ENCODE data around the gene PPP2R3A. TPM values are rescaled to one million over a fixed set of nuclear protein-coding genes. Genes with fewer than 3 reads are reported as not detected.
A peak's percentile ranks its signal among the peaks of the same experiment; 100 is the strongest.

Gene PPP2R3A
- total and polyA plus RNA-seq, 7 experiments from 2014 or later = 0.13 to 0.89 (median 0.40) TPM; not detected in 1

- ATAC-seq (no peak), DNase-seq (no peak)
- ChIA-PET CTCF (no interaction called here), POLR2A (no interaction called here)
- Mint-ChIP-seq H3K36me3 (peaks cover 0 to 15% (median 4%) of the 10 kb centered on the region in 5 donors), H3K27ac (peak overlapping the region in 6 of 9 donors; percentile 32 to 74 (median 54)), H3K4me1 (peaks cover 60 to 95% (median 87%) of the 10 kb centered on the region in 7 donors), H3K27me3 (no peaks in the 10 kb centered on the region), H3K4me3 (peak overlapping the region in 8 of 10 donors; percentile 16 to 98 (median 48)), H3K9me3 (no peaks in the 10 kb centered on the region)
- no peaks in the 10 kb centered on the region for H3K9me3 ChIP-seq (ENCODE audit: control insufficient read depth in 2 of 3, low read length in 3 of 3)
- no peaks in the 10 kb centered on the region for H3K27me3 ChIP-seq (ENCODE audit: control insufficient read depth in 2 of 2, insufficient read depth in 2 of 2, low read length in 2 of 2)
- no peak overlapping the region for H3K4me3 ChIP-seq (ENCODE audit: low read length)
- no peak overlapping the region for H3K27ac ChIP-seq (ENCODE audit: low read depth, low read length)
- intact Hi-C loops (cut with micrococcal nuclease) = no loop called here
- peaks cover 53 to 63% of the 10 kb centered on the region in 2 donors for H3K4me1 ChIP-seq (ENCODE audit: control insufficient read depth in 2 of 2, insufficient read depth in 2 of 2, low read length in 2 of 2)
- no peaks in the 10 kb centered on the region for H3K36me3 ChIP-seq (ENCODE audit: control insufficient read depth in 2 of 3, insufficient read depth in 3 of 3, low read length in 3 of 3)
Observed at GRCh38 chr3:136184703-136185102, 219.2 kb downstream of the PPP2R3A start.

GRCh38 chr3:136186344-136186743 lies 220.8 kb downstream of the PPP2R3A start:
- Mint-ChIP-seq H3K27me3 (no peaks in the 10 kb centered on the region), H3K36me3 (peaks cover 0 to 15% (median 4%) of the 10 kb centered on the region in 5 donors), H3K4me1 (peaks cover 63 to 97% (median 90%) of the 10 kb centered on the region in 7 donors), H3K4me3 (peak overlapping the region; percentile 7 to 98 (median 80)), H3K27ac (peak overlapping the region in 8 of 9 donors; percentile 2 to 85 (median 52)), H3K9me3 (no peaks in the 10 kb centered on the region)
- H3K9me3 ChIP-seq (ENCODE audit: control insufficient read depth in 2 of 3, low read length in 3 of 3) = no peaks in the 10 kb centered on the region
- H3K4me1 ChIP-seq (ENCODE audit: control insufficient read depth in 2 of 2, insufficient read depth in 2 of 2, low read length in 2 of 2) = peaks cover 62 to 63% of the 10 kb centered on the region in 2 donors
- peak; percentile 60 for ATAC-seq
- intact Hi-C loops (cut with micrococcal nuclease) = loop anchor here in 1 of 2 donors (1.0 kb wide), 1 partner anchor 8 kb away; no protein-coding TSS in a partner anchor
- ChIA-PET CTCF (interaction anchor here (0.6 to 1.2 kb wide), 2 partner anchors 8 to 53 kb away, joined by 3 read pairs; no protein-coding TSS in a partner anchor), POLR2A (interaction anchor here (0.6 to 3.3 kb wide), 5 partner anchors 8 to 1023 kb away, joined by 3 to 24 read pairs (median 5); partner anchors contain the start of gene MSL2)
- no peaks in the 10 kb centered on the region for H3K27me3 ChIP-seq (ENCODE audit: control insufficient read depth in 2 of 2, insufficient read depth in 2 of 2, low read length in 2 of 2)
- peak overlapping the region; percentile 10 for H3K27ac ChIP-seq (ENCODE audit: low read depth, low read length)
- peak overlapping the region; percentile 22 for H3K4me3 ChIP-seq (ENCODE audit: low read length)
- DNase-seq = peak in 1 of 9 donors; percentile 25
- H3K36me3 ChIP-seq (ENCODE audit: control insufficient read depth in 2 of 3, insufficient read depth in 3 of 3, low read length in 3 of 3) = no peaks in the 10 kb centered on the region

- POLR2A ChIA-PET = interaction anchor here (1.0 to 3.3 kb wide), 3 partner anchors 7 to 69 kb away, joined by 3 to 24 read pairs (median 5); partner anchors contain the start of gene MSL2
- intact Hi-C loops (cut with micrococcal nuclease) = loop anchor here in 1 of 2 donors (1.0 kb wide), 1 partner anchor 7 kb away; no protein-coding TSS in a partner anchor
Observed at GRCh38 chr3:136186846-136187245, 221.3 kb downstream of the PPP2R3A start.

GRCh38 chr3:136187868-136188267 lies 222.3 kb downstream of the PPP2R3A start:
- H3K27me3 ChIP-seq (ENCODE audit: control insufficient read depth in 2 of 2, insufficient read depth in 2 of 2, low read length in 2 of 2) = no peaks in the 10 kb centered on the region
- H3K4me3 ChIP-seq (ENCODE audit: low read length) = no peak overlapping the region
- H3K9me3 ChIP-seq (ENCODE audit: control insufficient read depth in 2 of 3, low read length in 3 of 3) = no peaks in the 10 kb centered on the region
- H3K4me1 Mint-ChIP-seq = peaks cover 63 to 100% (median 93%) of the 10 kb centered on the region in 7 donors
- CTCF ChIA-PET = interaction anchor here (0.6 kb wide), 1 partner anchor 10 kb away, joined by 3 read pairs; no protein-coding TSS in a partner anchor
- H3K27me3 Mint-ChIP-seq = no peaks in the 10 kb centered on the region
- POLR2A ChIA-PET = interaction anchor here (1.0 to 3.3 kb wide), 2 partner anchors 8 to 564 kb away, joined by 3 to 24 read pairs; partner anchors contain the start of genes MSL2 and STAG1
- intact Hi-C loops (cut with micrococcal nuclease) = no loop called here
- H3K36me3 Mint-ChIP-seq = peaks cover 2 to 24% (median 5%) of the 10 kb centered on the region in 5 donors
- DNase-seq (no peak), ATAC-seq (no peak)
- H3K4me3 Mint-ChIP-seq = peak overlapping the region; percentile 38 to 99 (median 92)
- H3K27ac Mint-ChIP-seq = peak overlapping the region in 5 of 9 donors; percentile 17 to 86 (median 32)
- H3K36me3 ChIP-seq (ENCODE audit: control insufficient read depth in 2 of 3, insufficient read depth in 3 of 3, low read length in 3 of 3) = no peaks in the 10 kb centered on the region
- H3K4me1 ChIP-seq (ENCODE audit: control insufficient read depth in 2 of 2, insufficient read depth in 2 of 2, low read length in 2 of 2) = peaks cover 54 to 56% of the 10 kb centered on the region in 2 donors
- H3K9me3 Mint-ChIP-seq = no peaks in the 10 kb centered on the region
- no peak overlapping the region for H3K27ac ChIP-seq (ENCODE audit: low read depth, low read length)

More at GRCh38 chr3:136186846-136187245, 221.3 kb downstream of the PPP2R3A start:
- peaks cover 60 to 65% of the 10 kb centered on the region in 2 donors for H3K4me1 ChIP-seq (ENCODE audit: control insufficient read depth in 2 of 2, insufficient read depth in 2 of 2, low read length in 2 of 2)
- H3K36me3 ChIP-seq (ENCODE audit: control insufficient read depth in 2 of 3, insufficient read depth in 3 of 3, low read length in 3 of 3) = no peaks in the 10 kb centered on the region
- CTCF ChIA-PET = no interaction called here
- H3K27me3 ChIP-seq (ENCODE audit: control insufficient read depth in 2 of 2, insufficient read depth in 2 of 2, low read length in 2 of 2) = no peaks in the 10 kb centered on the region
- peak overlapping the region; percentile 1 for H3K4me3 ChIP-seq (ENCODE audit: low read length)
- H3K4me1 Mint-ChIP-seq = peaks cover 66 to 99% (median 93%) of the 10 kb centered on the region in 7 donors
- H3K27ac ChIP-seq (ENCODE audit: low read depth, low read length) = no peak overlapping the region
- peak overlapping the region in 7 of 9 donors; percentile 4 to 64 (median 55) for H3K27ac Mint-ChIP-seq
- H3K36me3 Mint-ChIP-seq = peaks cover 3 to 17% (median 4%) of the 10 kb centered on the region in 5 donors
- peak overlapping the region in 9 of 10 donors; percentile 46 to 98 (median 78) for H3K4me3 Mint-ChIP-seq
- H3K27me3 Mint-ChIP-seq = no peaks in the 10 kb centered on the region
- ATAC-seq (no peak), DNase-seq (no peak)
- H3K9me3 ChIP-seq (ENCODE audit: control insufficient read depth in 2 of 3, low read length in 3 of 3) = no peaks in the 10 kb centered on the region
- H3K9me3 Mint-ChIP-seq = no peaks in the 10 kb centered on the region

- intact Hi-C loops (cut with micrococcal nuclease) = no loop called here
Observed at GRCh38 chr3:136189043-136189442, 223.5 kb downstream of the PPP2R3A start.

GRCh38 chr3:136189859-136190617 lies 224.5 kb downstream of the PPP2R3A start:
- Histone ChIP-seq H3K4me1 (ENCODE audit: control insufficient read depth in 2 of 2, insufficient read depth in 2 of 2, low read length in 2 of 2) (peaks cover 43 to 49% of the 10 kb centered on the region in 2 donors), H3K9me3 (ENCODE audit: control insufficient read depth in 2 of 3, low read length in 3 of 3) (no peaks in the 10 kb centered on the region), H3K27ac (ENCODE audit: low read depth, low read length) (no peak overlapping the region), H3K27me3 (ENCODE audit: control insufficient read depth in 2 of 2, insufficient read depth in 2 of 2, low read length in 2 of 2) (no peaks in the 10 kb centered on the region), H3K4me3 (ENCODE audit: low read length) (no peak overlapping the region), H3K36me3 (ENCODE audit: control insufficient read depth in 2 of 3, insufficient read depth in 3 of 3, low read length in 3 of 3) (peaks cover 0 to 6% (median 0%) of the 10 kb centered on the region in 3 experiments)
- peak overlapping the region; percentile 91 to 99 (median 98) for H3K4me3 Mint-ChIP-seq
- peaks cover 0 to 8% (median 0%) of the 10 kb centered on the region in 11 donors for H3K9me3 Mint-ChIP-seq
- POLR2A ChIA-PET = interaction anchor here (0.7 to 0.8 kb wide), 2 partner anchors 40 to 562 kb away, joined by 3 to 4 read pairs; no protein-coding TSS in a partner anchor
- H3K4me1 Mint-ChIP-seq = peaks cover 60 to 85% (median 81%) of the 10 kb centered on the region in 7 donors
- CTCF ChIA-PET = interaction anchor here (0.7 to 0.9 kb wide), 2 partner anchors 12 to 824 kb away, joined by 4 read pairs; no protein-coding TSS in a partner anchor
- DNase-seq (no peak), ATAC-seq (no peak)
- no peaks in the 10 kb centered on the region for H3K27me3 Mint-ChIP-seq
- peaks cover 5 to 43% (median 17%) of the 10 kb centered on the region in 5 donors for H3K36me3 Mint-ChIP-seq
- H3K27ac Mint-ChIP-seq = peak overlapping the region in 7 of 9 donors; percentile 17 to 99 (median 79)
- intact Hi-C loops (cut with micrococcal nuclease) = loop anchor here (5.0 to 10.0 kb wide), 7 partner anchors 43 to 1995 kb away; partner anchors contain the start of genes ARMC8 (in 1 of the 2) and PPP2R3A (in 1 of the 2)

More at GRCh38 chr3:136189043-136189442, 223.5 kb downstream of the PPP2R3A start:
- Histone ChIP-seq H3K9me3 (ENCODE audit: control insufficient read depth in 2 of 3, low read length in 3 of 3) (no peaks in the 10 kb centered on the region), H3K27ac (ENCODE audit: low read depth, low read length) (no peak overlapping the region), H3K4me1 (ENCODE audit: control insufficient read depth in 2 of 2, insufficient read depth in 2 of 2, low read length in 2 of 2) (peaks cover 48 to 49% of the 10 kb centered on the region in 2 donors), H3K36me3 (ENCODE audit: control insufficient read depth in 2 of 3, insufficient read depth in 3 of 3, low read length in 3 of 3) (no peaks in the 10 kb centered on the region), H3K4me3 (ENCODE audit: low read length) (no peak overlapping the region), H3K27me3 (ENCODE audit: control insufficient read depth in 2 of 2, insufficient read depth in 2 of 2, low read length in 2 of 2) (no peaks in the 10 kb centered on the region)
- peak overlapping the region in 6 of 9 donors; percentile 69 to 86 (median 80) for H3K27ac Mint-ChIP-seq
- ATAC-seq = no peak
- peaks cover 0 to 33% (median 7%) of the 10 kb centered on the region in 5 donors for H3K36me3 Mint-ChIP-seq
- ChIA-PET POLR2A (interaction anchor here (0.7 kb wide), 1 partner anchor 8 kb away, joined by 3 read pairs; no protein-coding TSS in a partner anchor), CTCF (no interaction called here)
- H3K9me3 Mint-ChIP-seq = no peaks in the 10 kb centered on the region
- H3K4me3 Mint-ChIP-seq = peak overlapping the region; percentile 39 to 99 (median 92)
- H3K27me3 Mint-ChIP-seq = no peaks in the 10 kb centered on the region
- peaks cover 63 to 95% (median 86%) of the 10 kb centered on the region in 7 donors for H3K4me1 Mint-ChIP-seq
- DNase-seq = no peak

Data from naive thymus-derived CD4-positive, alpha-beta T cell (primary cell).